T-helper 22 cell (primary cell): Measurements from ENCODE around the gene PSD2.
A peak's percentile ranks its signal among the peaks of the same experiment; 100 is the strongest.

Experiments
- DNase-seq: peaks from one replicate; pipeline ENCODE4 v3.0.0-alpha.2; 2020; ENCODE audit warnings: low read depth

The PSD2 gene

GRCh38 chr5:139795074-139796001, at the start of gene PSD2:
PSD2 (plus strand) TSS chr5:139795808; CDS start chr5:139809441, 13,633 bp downstream.
- DNase-seq, result no peak

- peak; percentile 51 for DNase-seq
Measured at GRCh38 chr5:139746691-139747582, 48.7 kb upstream of the PSD2 start.

DNA sequence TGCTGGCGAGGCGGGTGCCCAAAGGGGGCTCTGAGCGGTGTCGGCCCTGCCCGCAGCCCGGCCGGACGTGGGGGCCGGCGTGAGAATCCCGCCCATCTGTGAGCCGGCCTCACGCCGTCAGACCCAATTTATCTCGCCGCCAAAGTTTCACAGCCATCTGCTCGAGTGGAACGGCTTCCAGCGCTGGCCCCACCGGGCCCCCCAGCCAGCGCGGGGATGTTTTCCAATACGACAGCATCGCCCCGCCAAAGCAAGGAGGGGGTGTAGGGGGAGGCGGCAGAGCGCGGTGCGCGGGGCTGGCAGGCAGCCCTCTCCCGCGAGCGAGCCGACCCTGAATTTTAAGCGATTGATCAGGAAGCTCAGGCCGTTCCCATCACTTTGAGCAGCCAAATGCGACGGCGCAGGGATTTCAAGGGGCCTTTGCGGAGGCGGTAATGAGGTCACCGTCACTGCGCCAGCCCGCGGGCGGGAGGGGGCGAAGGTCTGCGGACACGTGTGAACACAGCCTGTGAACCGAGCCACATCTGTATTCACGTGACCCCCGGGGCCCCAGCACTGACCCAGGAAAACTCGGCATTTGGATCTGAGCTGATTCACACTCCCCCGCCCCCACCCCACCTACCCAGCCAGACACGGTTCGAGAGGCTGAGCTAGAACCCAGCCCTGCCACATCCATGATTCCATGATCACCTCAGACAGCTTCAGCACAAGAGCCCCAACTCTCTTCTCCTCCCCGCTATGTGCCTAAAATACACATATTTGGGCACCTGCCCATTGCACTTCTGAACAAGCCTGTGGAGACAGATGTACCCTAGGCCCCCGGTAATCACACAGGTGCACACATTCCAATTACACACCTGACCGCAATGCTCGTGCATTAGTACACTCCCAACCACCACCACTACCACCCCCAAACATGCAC, 47.8 kb upstream of the PSD2 start:
- DNase-seq, result no peak

DNA sequence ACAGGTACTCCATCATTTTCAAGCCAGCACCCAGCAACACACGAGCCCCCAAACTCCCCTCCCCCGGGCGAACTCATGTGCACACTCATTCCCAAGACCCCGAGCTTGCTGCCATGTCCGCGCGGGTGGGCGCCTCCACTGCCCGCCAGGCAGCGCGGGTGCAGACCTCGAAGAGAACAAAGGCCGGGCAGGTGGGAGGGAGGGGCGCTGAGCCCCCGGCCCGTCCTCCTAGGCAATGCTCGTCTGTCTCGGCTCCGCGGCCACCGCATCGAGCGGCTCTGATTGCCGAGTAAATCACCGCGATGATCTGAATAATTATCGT, 47.1 kb upstream of the PSD2 start:
- no peak for DNase-seq

- no peak for DNase-seq
Measured at GRCh38 chr5:139749242-139749641, 46.4 kb upstream of the PSD2 start.

DNA sequence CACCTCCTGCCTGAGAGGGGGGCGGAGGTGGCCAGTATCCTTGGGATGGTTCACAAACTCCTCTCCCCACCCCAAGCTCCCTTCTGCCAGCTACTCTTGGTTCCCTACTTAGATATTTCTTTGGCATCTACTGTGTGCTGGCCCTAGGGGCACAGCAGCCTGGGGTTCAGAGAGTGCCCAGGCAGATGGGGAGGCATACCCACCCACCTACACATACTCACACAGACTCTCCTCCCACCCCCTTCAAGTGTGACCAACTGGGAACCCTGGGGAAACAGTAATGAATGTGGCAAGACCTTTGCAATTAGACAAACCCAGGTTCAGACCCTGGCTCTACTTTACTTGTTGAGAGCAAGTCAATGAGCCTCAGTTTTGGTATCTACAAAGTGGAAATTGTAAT, 44.4 kb upstream of the PSD2 start:
- no peak for DNase-seq

DNA sequence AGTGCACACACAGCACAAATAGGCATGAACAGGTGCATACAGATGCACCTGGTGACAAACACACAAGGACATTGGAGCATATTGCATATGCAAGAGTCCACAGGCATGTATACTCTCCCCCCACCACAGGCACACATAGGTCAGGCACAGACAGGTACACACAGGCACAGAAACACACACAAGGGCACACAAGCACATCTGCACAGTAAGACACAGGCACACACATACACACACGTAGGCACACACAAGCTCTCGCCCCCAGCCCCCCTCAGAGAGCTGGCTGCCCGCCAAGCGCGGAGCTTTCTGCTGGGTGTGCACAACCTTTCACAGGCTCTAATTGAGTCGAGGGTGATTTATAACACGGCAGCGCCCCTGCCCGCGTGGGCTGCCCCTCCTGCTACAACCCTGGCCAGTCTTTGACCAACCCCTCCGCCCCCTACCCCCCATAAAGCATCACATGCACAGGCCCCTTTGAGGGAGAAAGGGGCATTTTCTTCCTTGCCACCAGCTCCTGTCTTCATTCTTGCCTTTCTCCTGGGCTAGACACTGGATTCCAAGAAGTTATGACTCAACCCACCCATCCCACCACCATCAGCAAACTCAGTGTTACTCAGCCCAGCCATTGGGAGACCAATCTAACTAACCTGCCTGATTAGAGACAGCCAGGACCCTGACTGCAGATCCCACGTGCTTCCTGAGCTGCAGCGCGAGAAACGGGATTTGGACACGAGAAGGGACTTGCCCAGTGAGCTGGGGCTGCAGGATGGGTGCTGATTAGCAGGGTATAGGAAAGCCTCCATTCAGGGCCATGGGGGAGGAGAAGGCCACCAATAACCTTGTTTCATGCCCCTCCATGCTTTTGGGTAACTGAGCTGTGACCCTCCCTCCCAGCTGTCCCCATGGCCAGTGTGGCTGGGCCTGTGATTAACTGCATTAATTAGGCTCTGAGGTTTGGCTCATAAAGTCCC, 42.8 kb upstream of the PSD2 start:
- no peak for DNase-seq

GRCh38 chr5:139755892-139756671, 39.5 kb upstream of the PSD2 start:
- no peak for DNase-seq

DNA sequence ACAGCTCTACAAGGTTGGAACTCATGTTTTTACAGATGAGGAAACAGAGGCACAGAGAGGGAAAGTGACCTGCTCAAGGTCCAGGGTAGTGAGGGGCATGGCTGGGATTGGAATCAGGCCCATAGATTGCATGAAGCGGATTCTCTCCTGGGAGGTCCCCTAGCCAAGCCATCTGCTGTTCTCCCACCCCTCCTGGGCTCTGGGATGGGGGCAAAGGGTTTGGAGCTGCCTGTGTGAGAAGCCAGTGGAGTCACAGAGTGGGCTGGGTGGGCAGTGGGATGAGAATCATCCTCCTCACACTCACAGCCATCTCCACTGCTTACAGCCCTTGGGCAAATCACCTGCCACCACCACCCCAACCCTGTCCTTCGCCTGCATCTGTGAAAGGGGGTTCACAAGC, 38.6 kb upstream of the PSD2 start:
- no peak for DNase-seq

GRCh38 chr5:139757727-139758509, 37.7 kb upstream of the PSD2 start:
- DNase-seq, result no peak

GRCh38 chr5:139758510-139759075, 37.0 kb upstream of the PSD2 start:
- DNase-seq, result no peak

- no peak for DNase-seq
Measured at GRCh38 chr5:139759219-139759721, 36.3 kb upstream of the PSD2 start.

DNA sequence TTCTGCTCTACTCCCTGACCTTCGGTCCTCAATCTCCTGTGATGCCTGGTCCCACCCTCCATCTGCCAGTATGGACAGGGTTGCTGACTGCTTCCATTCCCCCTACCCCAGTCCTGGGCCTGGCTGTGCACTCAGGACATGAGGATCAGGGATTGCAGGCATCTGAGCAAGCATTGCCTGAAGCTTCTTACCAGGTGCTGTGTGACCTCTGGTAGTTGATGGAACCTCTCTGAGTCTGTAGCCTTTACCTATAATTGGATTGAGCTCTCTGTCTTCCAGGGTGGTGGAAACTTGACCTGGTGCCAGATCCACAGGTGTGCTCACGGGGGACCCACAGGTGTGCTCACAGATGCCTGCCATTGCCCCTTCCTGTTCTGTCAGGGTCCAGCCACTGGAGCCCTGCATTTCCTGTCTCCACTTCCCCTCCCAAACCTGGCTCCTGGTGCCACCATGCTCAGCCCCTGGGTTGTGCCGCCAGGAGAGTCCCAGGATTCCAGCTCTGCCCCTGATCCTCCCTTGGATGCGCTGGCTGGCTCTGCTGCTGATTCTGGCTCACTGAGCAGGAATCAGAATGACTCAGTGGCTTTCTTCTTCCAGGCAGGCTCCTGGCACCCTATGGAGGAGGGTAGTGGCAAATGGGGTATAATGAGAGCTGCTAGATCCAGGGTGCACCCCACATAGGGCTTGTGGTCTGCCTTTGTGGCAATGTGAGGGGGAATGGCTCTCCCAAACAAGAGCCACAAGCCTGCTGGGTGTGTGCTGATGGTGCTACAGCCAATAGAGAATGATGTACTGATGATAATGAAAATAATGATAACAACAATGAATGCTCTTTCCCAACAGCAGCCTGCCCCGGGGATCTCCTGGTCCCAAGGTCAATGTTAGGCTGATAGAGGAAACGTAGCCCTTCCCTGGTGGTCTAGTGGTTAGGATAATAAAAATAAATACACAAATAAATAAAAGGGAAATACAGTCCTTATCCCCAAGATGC, 35.2 kb upstream of the PSD2 start:
- DNase-seq, result no peak

GRCh38 chr5:139761057-139761450, 34.6 kb upstream of the PSD2 start:
- no peak for DNase-seq

GRCh38 chr5:139761501-139761900, 34.1 kb upstream of the PSD2 start:
- DNase-seq, result no peak

DNA sequence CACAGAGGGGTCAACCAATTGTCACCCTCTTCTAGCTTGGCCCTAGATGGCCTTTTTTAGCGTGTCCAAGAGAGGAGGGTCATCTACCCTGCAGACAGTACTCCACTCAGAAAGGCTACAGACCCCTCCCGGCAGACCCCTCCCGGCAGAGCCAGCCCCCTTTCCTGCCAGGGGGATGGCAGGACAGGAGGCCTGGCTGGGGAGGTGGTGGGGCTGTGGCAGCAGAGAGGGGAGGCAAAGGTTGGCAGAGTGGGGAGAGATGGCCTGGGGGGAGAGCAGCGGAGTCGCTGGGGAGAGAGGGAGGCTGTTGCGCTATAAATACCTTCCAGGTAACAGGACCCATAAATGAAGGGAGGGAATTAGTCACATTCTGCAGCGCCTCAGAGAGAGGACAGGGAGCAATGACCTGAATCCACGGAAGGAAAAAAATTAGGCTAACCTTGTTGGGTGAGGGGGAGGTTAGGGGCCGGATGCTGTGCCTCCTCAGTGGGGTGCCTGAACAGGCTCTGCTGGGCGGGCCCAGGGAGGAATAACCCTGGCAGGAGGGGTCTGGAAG, 32.9 kb upstream of the PSD2 start:
- no peak for DNase-seq
